Stimulated activated CD8-positive, alpha-beta memory T cell treated with anti-CD3 and anti-CD28 coated beads, Interleukin-7, amount 100 ng/mL, for 24 hours (primary cell): ENCODE results near the gene NECAB2.

ENCODE experiments used
- DNase-seq: peaks from one replicate; pipeline ENCODE4 v3.0.0-alpha.2; 2020; ENCODE audit warnings: low read depth

Gene NECAB2

DNA sequence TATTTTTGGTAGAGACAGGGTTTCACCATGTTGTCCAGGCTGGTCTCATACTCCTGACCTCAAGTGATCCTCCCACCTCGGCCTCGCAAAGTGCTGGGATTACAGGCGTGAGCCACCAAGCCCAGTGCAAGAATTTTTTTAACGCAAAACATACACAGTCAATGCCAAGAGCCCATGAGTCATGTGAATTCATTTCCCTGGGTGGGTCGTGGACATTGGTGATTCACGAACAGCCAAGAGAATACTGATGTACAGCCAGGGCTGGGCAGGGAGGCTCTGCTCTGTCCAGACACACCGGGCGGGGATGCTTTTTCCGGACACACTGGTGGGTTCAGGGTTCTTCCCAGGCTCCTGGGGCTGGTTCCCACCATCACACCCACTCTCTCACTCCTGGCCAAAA lies 56.8 kb downstream of the NECAB2 start:
- no peak for DNase-seq

DNA sequence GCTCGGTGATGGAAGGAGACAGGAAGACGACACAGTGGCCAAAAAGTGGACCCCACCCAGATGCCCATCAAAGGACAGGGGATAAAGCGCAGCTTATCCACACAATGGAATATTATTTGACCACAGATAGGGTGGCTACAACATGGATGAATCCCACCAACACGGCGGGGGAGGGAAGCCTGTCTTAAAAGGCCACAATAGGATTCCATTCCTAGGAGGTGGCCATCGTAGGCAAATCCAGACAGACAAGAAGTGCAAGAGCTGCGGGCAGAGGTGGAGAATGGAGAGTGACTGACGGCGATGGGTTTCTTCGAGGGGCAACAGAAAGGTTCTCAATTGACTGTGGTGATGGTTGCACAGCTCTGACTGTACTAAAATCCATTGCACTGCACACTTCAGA lies 58.6 kb downstream of the NECAB2 start:
- DNase-seq: no peak

DNA sequence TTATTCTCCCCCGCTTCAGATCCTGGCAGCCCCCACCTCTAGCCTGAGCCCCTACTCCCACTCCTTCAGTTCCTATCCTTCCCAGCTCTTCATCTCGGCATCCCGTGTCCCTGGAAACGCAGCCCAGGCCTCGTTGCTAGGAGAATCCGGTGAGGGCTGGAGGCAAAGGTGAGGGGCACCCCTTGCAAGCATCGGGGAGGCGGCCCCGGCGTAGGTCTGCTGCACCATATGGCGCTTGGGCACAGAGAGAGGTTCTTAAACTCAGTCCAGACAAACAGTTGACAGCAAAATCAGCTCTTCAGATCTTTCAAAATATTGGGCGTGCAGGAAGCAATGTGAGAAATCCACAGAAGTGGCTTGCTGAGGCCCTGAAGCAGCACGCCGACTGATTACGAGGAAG lies 59.6 kb downstream of the NECAB2 start:
- no peak for DNase-seq

DNA sequence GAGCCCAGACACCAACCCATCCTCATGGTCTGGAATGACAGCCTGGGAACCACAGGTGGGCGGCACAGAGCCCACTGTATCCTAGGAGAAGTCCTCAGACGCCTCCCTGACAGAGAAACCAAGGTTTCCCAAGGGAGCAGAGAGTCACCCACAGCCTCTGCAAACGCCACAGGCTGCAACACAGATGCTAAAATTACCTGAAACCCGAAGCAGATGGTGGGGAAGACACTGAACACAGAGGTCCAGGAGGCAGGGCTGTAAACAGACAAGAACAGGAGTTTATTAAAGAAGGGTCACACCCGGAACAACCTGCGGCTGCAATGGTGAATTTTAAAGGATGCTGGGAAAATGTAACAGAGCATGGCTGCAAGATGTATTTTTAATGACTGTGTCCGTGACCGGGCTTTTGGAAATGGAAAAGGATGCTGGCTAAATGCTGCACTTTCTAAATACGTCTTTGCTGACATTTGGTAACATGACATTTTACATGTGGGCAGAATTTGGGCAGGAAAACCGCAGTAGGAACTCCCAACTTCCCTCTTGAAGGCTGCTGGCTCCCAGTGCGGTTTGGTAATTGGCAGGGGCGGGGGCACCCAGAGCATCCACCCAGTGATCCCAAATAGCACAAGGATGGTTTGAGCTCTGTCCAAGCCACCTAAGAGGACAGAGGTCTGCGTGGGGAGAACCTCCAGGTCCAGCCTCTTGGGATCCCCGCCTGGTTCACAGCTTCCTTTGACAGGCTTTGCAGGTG lies 61.4 kb downstream of the NECAB2 start:
- no peak for DNase-seq

DNA sequence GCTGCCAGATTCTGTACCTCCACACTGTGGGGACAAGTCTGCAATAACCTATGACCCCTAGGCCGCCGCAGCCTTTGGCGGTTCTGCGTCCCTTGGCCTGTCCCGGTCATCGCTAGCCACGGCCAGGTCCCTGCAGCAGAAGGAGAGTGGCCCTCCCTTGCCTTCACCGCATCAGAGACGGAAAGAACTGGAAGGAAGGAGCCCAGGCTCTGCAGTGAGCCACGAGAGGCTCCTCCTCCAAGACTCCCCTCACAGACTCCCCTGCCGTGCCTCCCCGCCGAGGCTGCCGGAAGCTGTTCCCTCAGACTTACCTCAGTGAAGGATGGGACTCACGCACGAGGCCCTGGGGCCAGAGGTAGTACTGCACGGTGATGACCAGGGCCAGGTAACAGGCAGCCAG lies 63.5 kb downstream of the NECAB2 start:
- no peak for DNase-seq

DNA sequence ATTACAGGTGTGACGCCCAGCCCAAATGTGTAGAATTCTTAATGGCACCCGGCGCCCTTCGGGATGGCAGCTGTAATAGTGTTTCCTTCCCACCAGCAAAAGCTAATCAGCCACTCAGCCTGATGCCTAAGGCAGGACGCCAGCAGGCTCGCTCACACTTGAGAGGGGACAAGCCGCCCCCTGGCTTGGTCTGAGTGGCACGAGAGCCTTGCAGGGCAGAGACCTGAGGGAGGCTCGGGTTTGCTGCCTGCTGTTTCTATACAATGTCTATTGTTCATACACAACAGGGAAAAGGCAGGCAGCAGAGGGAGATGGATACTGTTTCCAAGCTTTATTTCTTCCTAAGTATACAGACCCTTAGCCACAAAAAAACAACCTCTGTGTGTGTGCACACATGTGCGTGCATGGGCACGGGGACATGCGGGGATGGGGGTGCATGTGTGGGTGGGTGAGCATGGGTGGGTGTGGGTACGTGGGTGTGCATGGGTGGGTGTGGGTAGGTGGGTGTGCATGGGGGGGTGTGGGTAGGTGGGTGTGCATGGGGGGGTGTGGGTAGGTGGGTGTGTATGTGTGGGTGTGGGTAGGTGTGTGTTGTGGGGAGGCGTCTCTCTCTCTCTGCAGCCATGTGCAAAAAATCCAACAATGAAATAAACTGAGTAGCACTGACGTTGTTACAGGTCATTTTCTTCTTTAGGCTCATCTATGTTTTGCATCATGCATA lies 64.6 kb downstream of the NECAB2 start:
- no peak for DNase-seq

DNA sequence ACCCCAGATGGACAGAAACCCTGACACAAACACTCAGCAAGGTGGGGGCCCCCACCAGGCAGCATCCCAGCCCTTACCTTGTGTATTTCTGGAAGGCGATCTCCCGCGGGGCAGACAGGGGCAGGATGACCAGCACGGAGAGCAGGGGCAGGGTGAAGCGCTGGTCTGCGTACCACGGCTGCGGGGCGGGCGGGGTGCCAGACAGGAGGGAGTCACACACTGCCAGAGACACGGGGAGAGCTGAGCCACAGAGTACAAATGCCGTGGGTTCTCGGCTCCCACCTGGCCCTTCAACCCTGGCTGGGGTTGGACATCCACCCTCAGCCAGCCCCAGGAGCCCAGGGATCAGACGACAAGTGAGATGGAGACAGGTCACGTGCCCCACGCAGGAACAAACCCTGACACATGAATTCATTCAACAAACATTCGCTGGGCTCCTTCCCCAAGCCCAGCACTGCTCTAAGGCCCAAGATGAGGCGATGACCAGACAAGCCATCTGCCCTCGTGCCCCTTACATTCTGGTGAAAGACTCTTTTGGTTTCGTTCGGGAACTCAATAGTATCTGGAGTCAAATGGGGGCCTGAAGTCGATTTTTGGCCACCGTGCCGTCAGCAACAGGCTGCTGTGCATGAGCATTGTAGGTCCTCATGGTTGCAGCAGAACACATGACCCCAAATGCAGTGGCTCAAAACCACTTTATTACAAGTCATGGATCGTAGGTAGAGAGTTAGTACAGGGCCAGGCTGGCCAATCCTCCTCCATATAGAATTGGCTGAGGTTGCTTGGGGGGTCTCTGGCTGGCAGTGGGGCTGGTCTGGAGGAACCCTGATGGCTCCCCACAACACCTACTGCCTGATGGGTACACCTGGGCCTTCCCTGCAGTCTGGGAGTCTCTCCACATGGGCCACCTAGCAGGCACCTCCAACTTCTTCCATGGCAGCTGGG lies 65.5 kb downstream of the NECAB2 start:
- no peak for DNase-seq

DNA sequence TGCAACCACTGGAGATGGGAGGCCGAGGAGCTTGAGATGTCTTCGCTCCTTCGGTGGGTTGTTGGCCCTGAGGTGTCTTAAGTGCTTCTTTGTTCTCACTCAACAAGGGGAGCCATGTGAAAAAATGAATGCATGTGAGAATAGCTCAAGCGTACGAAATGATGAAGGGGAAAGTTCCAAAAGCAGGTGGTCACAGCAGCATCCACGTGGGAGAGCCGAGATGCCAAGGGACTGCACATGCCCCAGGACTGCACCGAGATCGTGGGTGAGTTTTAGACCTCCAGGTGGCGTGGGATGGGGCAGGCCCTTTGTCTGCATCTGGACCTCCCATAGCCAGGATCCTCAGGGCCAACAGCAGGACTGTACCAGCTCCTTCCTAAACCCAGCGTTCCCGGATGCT lies 66.5 kb downstream of the NECAB2 start:
- DNase-seq: no peak

DNA sequence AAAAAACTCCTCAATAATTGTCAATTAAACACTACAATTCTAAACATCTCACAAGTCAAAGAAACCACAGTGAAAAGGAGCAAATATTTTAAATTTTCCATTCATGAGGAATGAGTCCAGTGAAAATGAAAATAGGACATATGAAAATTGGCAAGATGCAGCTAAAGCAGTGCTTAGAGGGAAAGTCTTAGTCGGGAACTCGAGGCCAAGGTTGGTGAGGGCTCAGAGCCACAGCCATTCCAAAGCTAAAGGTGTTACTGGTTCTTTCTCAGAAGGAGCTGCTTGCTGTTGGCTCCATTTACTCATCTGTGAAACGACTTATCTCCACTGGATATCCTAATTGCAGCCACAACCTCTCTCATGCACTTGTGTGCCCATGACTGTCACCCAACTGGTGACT lies 68.1 kb downstream of the NECAB2 start:
- DNase-seq: no peak

DNA sequence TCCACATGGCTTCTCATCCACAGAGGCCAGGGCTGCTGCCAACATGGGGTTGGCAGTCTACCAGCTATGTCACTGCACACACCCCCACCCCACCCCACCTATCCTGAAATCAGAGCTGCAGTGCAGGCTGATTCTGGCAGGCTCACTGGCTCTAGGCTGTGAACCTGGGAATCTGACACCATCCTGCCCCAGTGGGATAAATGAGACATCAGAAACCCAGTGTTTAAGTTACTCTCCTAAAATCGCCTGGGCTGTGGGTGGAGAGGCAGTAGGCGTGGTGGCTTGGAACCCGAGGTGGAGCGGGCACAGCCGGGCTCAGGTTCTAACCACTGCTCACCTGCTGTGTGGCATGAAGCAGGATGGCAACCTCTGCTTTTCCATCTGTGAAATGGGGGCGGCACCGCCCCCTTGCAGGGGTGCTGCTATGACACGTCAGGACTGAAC lies 69.0 kb downstream of the NECAB2 start:
- DNase-seq: no peak

DNA sequence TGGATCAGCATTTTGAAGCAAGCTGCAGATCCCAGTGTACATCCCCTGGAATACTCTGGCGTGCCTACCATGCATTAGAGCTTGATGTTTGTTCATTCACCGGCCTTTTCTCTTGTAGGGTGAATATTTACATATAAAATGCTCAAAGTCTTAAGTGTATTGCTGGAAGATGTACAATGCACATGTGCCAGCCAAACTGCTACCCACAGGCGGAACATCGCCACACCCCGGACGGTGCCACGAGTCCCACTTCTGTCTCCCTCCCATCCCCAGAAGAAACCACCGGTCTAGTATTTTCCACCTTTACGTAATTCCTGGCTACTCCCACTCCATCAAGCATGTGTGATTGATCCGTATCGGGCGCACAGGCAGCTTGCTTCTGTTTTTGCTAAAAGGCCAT lies 70.4 kb downstream of the NECAB2 start:
- no peak for DNase-seq

DNA sequence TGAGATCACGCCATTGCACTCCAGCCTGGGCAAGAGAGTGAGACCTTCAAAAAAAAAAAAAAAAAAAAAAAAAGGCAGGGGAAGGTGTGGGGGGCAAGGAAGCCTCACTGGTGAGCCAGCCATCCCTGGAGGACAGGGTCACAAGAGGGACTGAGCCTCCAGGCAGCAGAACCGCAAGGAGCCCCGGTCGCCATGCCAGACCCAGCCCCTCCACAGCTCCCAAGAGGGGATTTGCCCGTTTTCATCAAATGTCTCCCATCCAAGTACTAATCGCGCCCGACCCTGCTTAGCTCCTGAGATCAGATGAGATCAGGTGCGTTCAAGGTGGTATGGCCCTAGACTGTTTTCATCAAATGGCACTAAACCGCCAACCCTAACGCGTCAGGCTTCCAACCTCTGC lies 71.7 kb downstream of the NECAB2 start:
- no peak for DNase-seq

DNA sequence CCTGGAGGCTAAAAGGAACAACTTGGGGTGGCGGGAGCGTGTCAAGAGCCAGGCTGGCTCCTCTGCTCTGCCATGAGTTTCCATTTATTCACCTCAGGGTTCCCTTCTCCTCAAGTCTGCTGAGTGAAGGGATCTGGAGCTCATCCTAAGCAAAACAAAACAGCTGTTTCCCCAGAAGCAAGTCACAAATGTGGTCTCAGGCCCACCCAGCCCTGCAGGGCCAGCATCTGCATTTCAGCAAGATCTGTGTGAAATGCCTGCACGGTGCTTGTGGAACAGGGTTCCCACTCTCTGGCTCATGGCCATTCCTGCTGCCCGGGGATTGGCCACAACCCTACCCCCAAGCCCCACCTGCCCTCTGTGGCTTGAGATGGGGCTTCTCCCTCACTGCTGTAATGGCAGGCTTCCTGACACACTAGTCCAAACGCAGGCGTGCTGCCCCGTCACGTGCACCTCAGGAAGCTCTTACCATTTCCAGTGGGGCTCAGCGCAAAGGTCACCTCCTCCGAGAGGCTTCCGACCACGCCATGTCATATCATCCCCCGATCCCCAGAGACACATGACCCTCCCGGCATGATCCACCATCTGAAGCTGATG lies 72.3 kb downstream of the NECAB2 start:
- DNase-seq: no peak

DNA sequence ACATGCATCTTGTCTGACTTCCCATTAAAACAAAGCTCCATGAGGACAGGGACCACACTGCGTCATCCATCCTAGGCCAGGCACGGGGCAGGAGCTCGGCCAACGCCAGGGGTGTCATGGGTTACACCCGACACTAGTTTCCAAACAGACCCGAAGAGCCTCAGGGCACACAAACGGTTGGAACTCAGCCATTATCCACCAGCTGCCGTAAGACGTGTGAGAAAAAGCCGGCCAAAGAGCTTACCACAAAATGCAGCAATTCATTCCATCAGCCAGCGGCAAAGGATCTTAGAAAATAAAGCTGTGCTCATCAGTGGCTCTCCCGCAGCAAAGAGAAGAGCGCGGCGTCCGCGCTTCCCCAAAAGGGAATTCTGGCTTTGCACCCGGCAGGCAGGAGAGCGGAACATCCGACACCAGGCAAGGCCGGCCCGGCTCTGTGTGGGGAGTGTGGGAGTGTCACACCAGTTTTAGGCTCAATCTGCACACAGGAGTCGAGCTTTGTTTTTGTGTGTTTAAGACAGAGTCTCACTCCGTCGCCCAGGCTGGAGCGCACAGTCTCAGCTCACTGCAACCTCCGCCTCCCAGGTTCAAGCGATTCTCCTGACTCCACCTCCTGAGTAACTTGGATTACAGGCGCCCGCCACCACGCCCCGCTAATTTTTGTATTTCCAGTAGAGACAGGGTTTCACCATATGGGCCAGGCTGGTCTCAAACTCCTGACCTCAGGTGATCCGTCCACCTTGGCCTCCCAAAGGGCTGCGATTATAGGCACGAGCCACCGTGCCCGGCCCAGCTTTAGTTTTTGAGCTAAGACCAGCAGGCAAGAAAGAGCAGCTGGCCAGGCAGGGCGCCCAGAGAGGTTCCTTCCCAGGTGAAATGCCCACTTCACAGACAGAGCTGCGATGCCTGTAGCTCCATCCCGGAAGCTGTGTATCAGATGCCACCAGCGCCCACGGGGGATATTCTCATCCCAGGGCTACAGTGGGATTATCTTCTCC lies 73.1 kb downstream of the NECAB2 start:
- DNase-seq: no peak

DNA sequence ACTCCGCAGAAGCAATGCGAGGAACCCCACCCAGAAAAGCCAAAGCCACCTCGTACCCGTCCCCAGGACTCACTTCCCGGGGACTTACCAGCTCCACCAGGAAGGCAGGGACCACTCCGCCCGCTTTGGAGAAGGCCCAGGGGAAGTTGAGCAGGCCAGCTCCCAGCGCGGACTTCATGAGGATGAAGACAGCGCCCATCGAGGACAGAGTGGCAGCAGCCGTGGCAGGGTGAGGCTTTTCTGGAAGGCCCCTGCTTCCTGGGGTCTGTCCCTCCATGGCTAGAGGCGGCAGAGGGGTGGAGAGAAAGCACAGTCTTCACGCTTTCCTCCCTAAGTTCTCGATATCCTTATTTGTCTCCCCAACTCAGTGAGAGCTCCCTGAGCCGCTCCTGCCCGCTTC lies 73.8 kb downstream of the NECAB2 start:
- no peak for DNase-seq

DNA sequence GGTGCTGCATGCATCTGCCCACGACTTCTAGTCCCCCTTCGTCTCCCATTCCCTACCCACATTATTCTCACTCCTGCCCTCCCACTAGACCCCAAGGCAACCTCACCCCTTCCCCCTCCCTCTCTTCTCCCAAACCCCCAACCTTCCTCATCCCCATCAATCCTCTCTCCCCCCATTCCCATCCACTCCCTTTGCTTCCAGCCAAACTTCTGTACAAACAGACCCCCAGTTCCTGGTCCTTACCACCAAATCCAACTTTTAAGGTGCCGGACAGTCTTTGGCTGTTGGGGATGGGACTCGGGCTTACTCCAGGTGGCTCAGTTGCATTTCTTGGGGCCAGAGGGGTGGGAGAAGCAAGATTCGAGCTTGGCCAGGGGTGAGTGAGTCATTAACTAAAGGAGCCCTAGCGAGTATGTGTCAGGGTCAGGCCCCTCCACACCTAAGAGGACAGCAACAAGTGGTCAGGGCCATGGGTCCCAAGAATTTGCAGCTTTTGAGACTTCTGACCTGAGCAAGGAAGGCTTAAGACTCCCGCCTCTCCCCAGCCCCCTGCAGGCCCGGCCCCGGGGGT lies 74.3 kb downstream of the NECAB2 start, which contains the start of gene SLC38A8:
Gene SLC38A8 (minus strand): TSS at position 488 of the 571 bp plus-strand sequence. CDS start 638 bp downstream, outside the sequence.
- DNase-seq: no peak

DNA sequence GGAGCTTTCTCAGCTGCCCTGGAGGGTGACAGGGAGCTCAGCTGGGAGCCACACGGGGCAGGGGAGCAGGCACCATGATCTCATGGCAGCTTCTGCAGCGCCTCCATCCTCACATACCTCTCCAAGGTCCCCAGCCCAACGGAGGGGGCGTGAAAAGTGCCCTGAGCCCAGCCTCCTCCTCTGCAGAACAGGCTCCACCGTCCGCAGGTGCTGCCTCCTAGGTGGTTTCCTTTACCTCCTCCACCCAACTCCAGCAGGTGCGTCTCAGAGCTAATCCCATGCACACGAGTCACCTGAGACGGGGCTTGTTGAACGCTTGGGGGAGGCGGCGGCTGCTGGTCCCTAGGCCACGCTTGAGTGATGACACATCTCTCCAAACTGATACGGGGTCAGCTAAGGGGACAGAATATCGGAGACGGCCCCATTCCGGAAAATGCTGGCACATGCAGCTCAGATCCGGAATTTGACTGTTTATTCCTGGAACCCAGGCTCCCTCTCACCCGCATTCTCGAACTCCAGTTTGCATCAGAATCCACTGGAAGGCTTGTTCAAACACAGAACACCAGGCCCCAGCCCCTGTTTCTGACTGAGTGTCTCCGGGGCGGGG lies 74.9 kb downstream of the NECAB2 start:
- no peak for DNase-seq

DNA sequence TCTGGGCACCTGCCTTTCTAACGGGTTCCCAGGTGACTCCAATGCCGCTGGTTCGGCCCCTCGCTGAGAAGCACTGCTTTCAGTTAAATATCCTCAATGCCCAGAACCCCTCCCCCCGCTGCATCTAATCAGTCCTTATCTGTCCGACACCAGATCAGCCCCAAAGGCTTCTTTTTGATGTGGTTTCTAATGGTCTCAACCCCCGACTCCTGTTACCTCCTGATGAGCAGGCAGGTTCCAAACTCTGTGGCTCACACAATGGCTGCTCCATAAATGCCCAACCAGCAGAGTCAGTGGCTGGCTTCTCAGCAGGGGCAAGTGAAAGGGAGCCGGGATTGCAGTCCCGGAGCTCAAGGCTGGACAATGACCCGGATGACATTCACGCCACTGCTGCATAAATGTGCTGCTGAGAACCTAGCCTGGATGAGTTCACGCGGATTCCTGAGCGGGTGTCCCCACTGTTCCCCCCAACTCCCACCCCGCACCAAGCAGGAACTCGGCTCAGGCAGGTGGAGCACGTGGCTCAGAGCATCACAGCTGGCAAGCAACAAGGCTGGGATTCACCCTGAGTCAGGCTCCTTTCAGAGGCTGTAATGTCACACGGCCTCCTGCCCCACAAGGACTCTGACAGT lies 75.6 kb downstream of the NECAB2 start:
- DNase-seq: no peak

DNA sequence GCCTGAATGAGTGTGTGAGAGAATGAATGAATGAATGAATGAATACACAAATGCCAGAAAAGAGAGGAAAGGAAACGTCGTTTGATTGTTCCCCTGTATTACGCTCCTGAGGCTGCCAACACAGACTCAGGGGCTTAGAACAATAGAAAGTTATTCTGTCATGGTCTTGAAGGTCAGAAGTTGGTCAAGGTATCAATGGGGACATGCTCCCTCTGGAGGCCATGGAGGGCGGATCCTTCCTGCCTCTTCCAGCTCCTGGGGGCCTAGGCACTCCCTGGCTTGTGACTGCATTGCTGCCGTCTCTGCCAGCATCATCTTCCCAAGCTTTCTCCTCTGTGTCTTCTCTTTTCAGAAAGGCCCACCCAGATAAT lies 76.1 kb downstream of the NECAB2 start:
- no peak for DNase-seq
